SK-N-SH treated with all-trans-retinoic acid at 6 μM for 48 hours (cell line): ENCODE results near the gene WDR73.

Experiments used
- ATAC-seq: fragments of 200-7000 bp; cut with Tn5 transposase; 3 replicates; pipeline ENCODE4 v1.9.1; 2020; ENCODE audit warnings: mild to moderate bottlenecking, moderate library complexity
- ARNTL ChIP-seq: fragments of 450-650 bp; formaldehyde crosslinking; IDR thresholded peaks from 2 replicates; pipeline ENCODE4 v1.5.0; 2020; ENCODE audit warnings: low read depth, mild to moderate bottlenecking, moderate library complexity, borderline replicate concordance
- BACH2 ChIP-seq: fragments of 250-450 bp; sonication (Bioruptor Pico); IDR thresholded peaks from 2 replicates; pipeline ENCODE4 v1.9.0; 2021; ENCODE audit warnings: mild to moderate bottlenecking, borderline replicate concordance
- CREB5 ChIP-seq: fragments of 250-450 bp; sonication (Bioruptor Pico); IDR thresholded peaks from 2 replicates; pipeline ENCODE4 v1.5.1; 2020; ENCODE audit warnings: low read depth, mild to moderate bottlenecking, moderate library complexity
- CSDC2 ChIP-seq: fragments of 250-450 bp; sonication (Bioruptor Pico); IDR thresholded peaks from 2 replicates; pipeline ENCODE4 v1.5.0; 2020; ENCODE audit warnings: mild to moderate bottlenecking, moderate library complexity
- CSRNP3 ChIP-seq: fragments of 250-450 bp; sonication (Bioruptor Pico); IDR thresholded peaks from 2 replicates; pipeline ENCODE4 v1.5.1; 2021; ENCODE audit warnings: mild to moderate bottlenecking, moderate library complexity
- ESRRG ChIP-seq: fragments of 250-450 bp; sonication (Bioruptor Pico); IDR thresholded peaks from 2 replicates; pipeline ENCODE4 v1.6.1; 2021; ENCODE audit warnings: mild to moderate bottlenecking
- GLIS3 ChIP-seq: fragments of 250-450 bp; sonication (Bioruptor Pico); IDR thresholded peaks from 2 replicates; pipeline ENCODE4 v1.5.0; 2020; ENCODE audit warnings: mild to moderate bottlenecking, moderate library complexity
- ISL1 ChIP-seq: fragments of 250-450 bp; sonication (Bioruptor Pico); IDR thresholded peaks from 2 replicates; pipeline ENCODE4 v2.1.2; 2022; ENCODE audit warnings: mild to moderate bottlenecking, moderate library complexity
- OSR1 ChIP-seq: fragments of 250-450 bp; sonication (Bioruptor Pico); IDR thresholded peaks from 2 replicates; pipeline ENCODE4 v1.8.0; 2022; ENCODE audit warnings: moderate library complexity, mild to moderate bottlenecking, inconsistent platforms
- PPARA ChIP-seq: fragments of 250-450 bp; sonication (Bioruptor Pico); IDR thresholded peaks from 2 replicates; pipeline ENCODE4 v1.5.0; 2020; ENCODE audit warnings: mild to moderate bottlenecking, borderline replicate concordance
- RARB ChIP-seq: fragments of 250-450 bp; sonication (Bioruptor Pico); IDR thresholded peaks from 2 replicates; pipeline ENCODE4 v1.8.0; 2021; ENCODE audit warnings: mild to moderate bottlenecking, moderate library complexity
- SNAI2 ChIP-seq: fragments of 250-450 bp; sonication (Bioruptor Pico); IDR thresholded peaks from 2 replicates; pipeline ENCODE4 v1.5.0; 2020; ENCODE audit warnings: mild to moderate bottlenecking, moderate library complexity
- TCF4 ChIP-seq: fragments of 250-450 bp; sonication (Bioruptor Pico); IDR thresholded peaks from 2 replicates; pipeline ENCODE4 v1.8.0; 2021; ENCODE audit warnings: mild to moderate bottlenecking, moderate library complexity, borderline replicate concordance
- TOX ChIP-seq: fragments of 250-450 bp; sonication (Bioruptor Pico); IDR thresholded peaks from 2 replicates; pipeline ENCODE4 v1.8.0; 2021; ENCODE audit warnings: mild to moderate bottlenecking, moderate library complexity, borderline replicate concordance
- TSHZ2 ChIP-seq: fragments of 250-450 bp; sonication (Bioruptor Pico); IDR thresholded peaks from 2 replicates; pipeline ENCODE4 v1.5.0; 2020; ENCODE audit warnings: mild to moderate bottlenecking, moderate library complexity
- ZC3H10 ChIP-seq: fragments of 250-450 bp; sonication (Bioruptor Pico); IDR thresholded peaks from 2 replicates; pipeline ENCODE4 v1.5.1; 2021; ENCODE audit warnings: mild to moderate bottlenecking, moderate library complexity
- ZFP3 ChIP-seq: fragments of 250-450 bp; sonication (Bioruptor Pico); IDR thresholded peaks from 2 replicates; pipeline ENCODE4 v1.5.0; 2020; ENCODE audit warnings: mild to moderate bottlenecking, moderate library complexity
- ZFP30 ChIP-seq: fragments of 450-650 bp; formaldehyde crosslinking; IDR thresholded peaks from 2 replicates; pipeline ENCODE4 v1.5.0; 2022; ENCODE audit warnings: mild to moderate bottlenecking, moderate library complexity
- ZNF565 ChIP-seq: fragments of 450-650 bp; formaldehyde crosslinking; conservative IDR thresholded peaks from 2 replicates; pipeline ENCODE4 v1.5.0; 2020; ENCODE audit warnings: low read depth, mild to moderate bottlenecking, moderate library complexity
- ZNF8 ChIP-seq: fragments of 450-650 bp; formaldehyde crosslinking; IDR thresholded peaks from 2 replicates; pipeline ENCODE4 v1.5.0; 2020; ENCODE audit warnings: mild to moderate bottlenecking, moderate library complexity

WDR73 gene

GRCh38 chr15:84649706-84650105, 4.4 kb downstream of the WDR73 start:
- ATAC-seq, result no peak
- TF ChIP-seq ZFP30 (CRISPR knock-in tag), result no peak

GRCh38 chr15:84648539-84648938, 5.5 kb downstream of the WDR73 start:
- ATAC-seq, result no peak
- no peak for TF ChIP-seq RARB

- no peak for TF ChIP-seq ZC3H10 (CRISPR knock-in tag)
- no peak for TF ChIP-seq ZNF565 (CRISPR knock-in tag)
- TF ChIP-seq CSRNP3 (CRISPR knock-in tag), result no peak
- no peak for TF ChIP-seq ESRRG (CRISPR knock-in tag)
- no peak for TF ChIP-seq SNAI2
- no peak for TF ChIP-seq RARB
- no peak for TF ChIP-seq GLIS3 (CRISPR knock-in tag)
- TF ChIP-seq ISL1 (CRISPR knock-in tag), result no peak
- TF ChIP-seq ZFP3, result no peak
- no peak for TF ChIP-seq ZNF8 (CRISPR knock-in tag)
- no peak for TF ChIP-seq TCF4 (CRISPR knock-in tag)
- no peak for TF ChIP-seq CSDC2 (CRISPR knock-in tag)
- no peak for TF ChIP-seq ZFP30 (CRISPR knock-in tag)
- ATAC-seq, result no peak
Measured at GRCh38 chr15:84647726-84648125, 6.4 kb downstream of the WDR73 start.

GRCh38 chr15:84645997-84646396, 8.1 kb downstream of the WDR73 start:
- no peak for ATAC-seq
- TF ChIP-seq OSR1 (CRISPR knock-in tag) (no peak), GLIS3 (CRISPR knock-in tag) (no peak), CREB5 (no peak), CSDC2 (CRISPR knock-in tag) (no peak), PPARA (CRISPR knock-in tag) (no peak), ZNF8 (CRISPR knock-in tag) (no peak), SNAI2 (no peak), ZFP30 (CRISPR knock-in tag) (no peak), ZC3H10 (CRISPR knock-in tag) (no peak), CSRNP3 (CRISPR knock-in tag) (no peak), ZNF565 (CRISPR knock-in tag) (no peak), TOX (CRISPR knock-in tag) (no peak), ESRRG (CRISPR knock-in tag) (no peak), TCF4 (CRISPR knock-in tag) (no peak), ARNTL (CRISPR knock-in tag) (no peak), BACH2 (CRISPR knock-in tag) (no peak), RARB (no peak)

- no peak for ATAC-seq
- TF ChIP-seq CSRNP3 (CRISPR knock-in tag), result no peak
- no peak for TF ChIP-seq ZNF565 (CRISPR knock-in tag)
- TF ChIP-seq TSHZ2 (CRISPR knock-in tag), result no peak
- no peak for TF ChIP-seq RARB
Measured at GRCh38 chr15:84645496-84645895, 8.6 kb downstream of the WDR73 start.
